CD4-positive, alpha-beta memory T cell (primary cell): Measurements from ENCODE around the gene SEMA4B. TPM values are rescaled to one million over a fixed set of nuclear protein-coding genes. Genes with fewer than 3 reads are reported as not detected.
A peak's percentile ranks its signal among the peaks of the same experiment; 100 is the strongest.

ENCODE experiments used
- CTCF ChIA-PET: fragments of 350-600 bp; sonication (Branson Sonifier 250); formaldehyde crosslinking; loops from one replicate; lab custom pipeline; 2021; ENCODE audit warnings: inconsistent platforms; ENCODE audit not compliant: partially characterized antibody; lab: Charles Lee
- POLR2A ChIA-PET: fragments of 350-600 bp; sonication (Branson Sonifier 250); formaldehyde crosslinking; loops from one replicate; lab custom pipeline; 2021; ENCODE audit not compliant: partially characterized antibody; lab: Charles Lee
- DNase-seq, 5 donors: peaks; one replicate each; pipeline versions ENCODE4 v3.0.0 to v3.0.0-alpha.2; 2020 to 2022; ENCODE audit warnings: mixed read lengths in 1 of 5
- H3K27ac ChIP-seq: one replicate; pipeline ENCODE4 v1.7.0; 2013; ENCODE audit warnings: low read depth, low read length
- H3K27me3 ChIP-seq: 2 replicates; pipeline ENCODE4 v1.7.0; 2013; ENCODE audit warnings: mild to moderate bottlenecking, low read length, moderate library complexity; ENCODE audit not compliant: insufficient read depth
- H3K36me3 ChIP-seq: 2 replicates; pipeline ENCODE4 v1.7.0; 2013; ENCODE audit warnings: mild to moderate bottlenecking, low read length, moderate library complexity; ENCODE audit not compliant: insufficient read depth
- H3K4me1 ChIP-seq: 2 replicates; pipeline ENCODE4 v1.7.0; 2013; ENCODE audit warnings: mild to moderate bottlenecking, low read length, moderate library complexity; ENCODE audit not compliant: insufficient read depth
- H3K4me3 ChIP-seq, 2 donors: one replicate each; pipeline ENCODE4 v1.7.0; 2013; ENCODE audit warnings: low read length in 2 of 2, mild to moderate bottlenecking in 1 of 2
- H3K9me3 ChIP-seq, 2 donors: one replicate each; pipeline ENCODE4 v1.7.0; 2013; ENCODE audit warnings: low read length in 2 of 2, control low read depth in 1 of 2; ENCODE audit not compliant: control insufficient read depth in 1 of 2
- H3K27ac Mint-ChIP-seq, 7 donors: one replicate each; pipeline ENCODE4 v1.8.0; 2020 to 2021; ENCODE audit warnings: mixed read lengths in 7 of 7, mild to moderate bottlenecking in 6 of 7, inconsistent platforms in 3 of 7, moderate library complexity in 3 of 7
- H3K27me3 Mint-ChIP-seq, 2 donors: one replicate each; pipeline ENCODE4 v1.8.0; 2020 to 2021; ENCODE audit warnings: mixed read lengths in 2 of 2
- H3K36me3 Mint-ChIP-seq, 2 donors: one replicate each; pipeline ENCODE4 v1.8.0; 2020 to 2021; ENCODE audit warnings: mixed read lengths in 2 of 2, inconsistent platforms in 1 of 2, mild to moderate bottlenecking in 1 of 2
- H3K4me1 Mint-ChIP-seq, 4 donors: one replicate each; pipeline ENCODE4 v1.8.0; 2020 to 2021; ENCODE audit warnings: mixed read lengths in 4 of 4, mild to moderate bottlenecking in 1 of 4
- H3K4me3 Mint-ChIP-seq, 8 donors: one replicate each; pipeline ENCODE4 v1.8.0; 2020 to 2021; ENCODE audit warnings: mixed read lengths in 8 of 8, mild to moderate bottlenecking in 7 of 8, moderate library complexity in 6 of 8, inconsistent platforms in 3 of 8
- H3K9me3 Mint-ChIP-seq, 8 donors: one replicate each; pipeline ENCODE4 v1.8.0; 2020 to 2021; ENCODE audit warnings: mixed read lengths in 8 of 8, mild to moderate bottlenecking in 5 of 8, inconsistent platforms in 3 of 8, moderate library complexity in 1 of 8
- intact Hi-C: fragments of 100-400 bp; cut with micrococcal nuclease; formaldehyde crosslinking; loops from one replicate; pipeline ENCODE4 v1.15.1; 2023
- polyA plus RNA-seq, 2 donors: library from polyadenylated mRNA; unstranded; fragments of 300-500 nt; fragmentation: Illumina TruSeq; gene quantifications; one replicate each; pipeline ENCODE4 v1.2.3, GENCODE V29; 2021
- total RNA-seq, 2 experiments: library from RNA; stranded (reverse); gene quantifications; one replicate each; pipeline ENCODE4 v1.2.3, GENCODE V29; 2021

Gene SEMA4B
- total and polyA plus RNA-seq, 4 experiments from 2014 or later: 4.4 to 23.0 (median 14.7) TPM

GRCh38 chr15:90205886-90206285 is 4.8 kb downstream of the SEMA4B start:
- H3K9me3 Mint-ChIP-seq: no peaks in the 10 kb centered on the region
- ChIA-PET POLR2A (interaction anchor here (7.5 kb wide), 1 partner anchor 25 kb away, joined by 130 read pairs; the partner anchor contains the start of genes CIB1 and GDPGP1), CTCF (interaction anchor here (1.2 to 3.8 kb wide), 2 partner anchors 13 to 15 kb away, joined by 4 to 14 read pairs; no protein-coding TSS in a partner anchor)
- no peak for DNase-seq
- Histone ChIP-seq H3K4me3 (no peak overlapping the region), H3K9me3 (no peaks in the 10 kb centered on the region), H3K27ac (no peak overlapping the region), H3K27me3 (no peaks in the 10 kb centered on the region), H3K4me1 (peaks cover 32% of the 10 kb centered on the region), H3K36me3 (no peaks in the 10 kb centered on the region)
- intact Hi-C loops: no loop called here
- peaks cover 22 to 39% (median 31%) of the 10 kb centered on the region in 4 donors for H3K4me1 Mint-ChIP-seq
- H3K36me3 Mint-ChIP-seq: peaks cover 0 to 8% of the 10 kb centered on the region in 2 donors
- no peak overlapping the region for H3K27ac Mint-ChIP-seq
- H3K27me3 Mint-ChIP-seq: no peaks in the 10 kb centered on the region
- H3K4me3 Mint-ChIP-seq: peak overlapping the region in 2 of 8 donors; percentile 10 to 29

- H3K4me3 Mint-ChIP-seq: no peak overlapping the region
- no peaks in the 10 kb centered on the region for H3K27me3 ChIP-seq
- H3K9me3 Mint-ChIP-seq: no peaks in the 10 kb centered on the region
- ChIA-PET CTCF (interaction anchor here (1.2 to 3.8 kb wide), 2 partner anchors 12 to 26 kb away, joined by 3 to 14 read pairs; partner anchors contain the start of genes CIB1 and GDPGP1), POLR2A (interaction anchor here (2.2 kb wide), 1 partner anchor 24 kb away, joined by 5 read pairs; no protein-coding TSS in a partner anchor)
- H3K4me3 ChIP-seq: no peak overlapping the region
- H3K9me3 ChIP-seq: no peaks in the 10 kb centered on the region
- H3K4me1 Mint-ChIP-seq: peaks cover 23 to 45% (median 38%) of the 10 kb centered on the region in 4 donors
- H3K36me3 ChIP-seq: no peaks in the 10 kb centered on the region
- H3K27me3 Mint-ChIP-seq: no peaks in the 10 kb centered on the region
- H3K36me3 Mint-ChIP-seq: peaks cover 0 to 8% of the 10 kb centered on the region in 2 donors
- H3K27ac ChIP-seq: no peak overlapping the region
- no peak for DNase-seq
- intact Hi-C loops: no loop called here
- H3K4me1 ChIP-seq: peaks cover 32% of the 10 kb centered on the region
- no peak overlapping the region for H3K27ac Mint-ChIP-seq
These were observed 6.1 kb downstream of the SEMA4B start for GRCh38 chr15:90207252-90207651.

DNA sequence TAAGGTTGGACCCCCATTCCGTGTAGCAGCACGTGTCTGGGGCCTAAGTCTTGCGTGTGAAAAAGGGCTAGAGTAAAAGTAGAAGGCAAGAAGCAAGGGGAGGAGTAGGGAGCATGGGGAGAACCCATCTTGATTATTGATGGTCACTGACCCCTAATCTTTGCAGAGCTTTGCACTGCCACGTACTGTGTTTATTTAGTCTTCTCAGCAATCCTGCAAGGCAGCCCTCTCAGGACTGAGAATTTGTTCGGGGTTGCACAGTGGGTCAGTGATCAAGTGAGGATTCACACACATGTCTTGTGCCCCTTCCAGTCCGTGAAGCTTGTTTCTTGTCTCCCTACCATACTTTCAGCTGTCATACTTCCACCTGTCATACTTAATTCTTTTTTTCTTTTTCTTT is 7.2 kb downstream of the SEMA4B start:
- no peaks in the 10 kb centered on the region for H3K9me3 ChIP-seq
- Mint-ChIP-seq H3K36me3 (peaks cover 0 to 6% of the 10 kb centered on the region in 2 donors), H3K9me3 (no peaks in the 10 kb centered on the region), H3K4me1 (peaks cover 17 to 36% (median 30%) of the 10 kb centered on the region in 4 donors), H3K27me3 (no peaks in the 10 kb centered on the region), H3K4me3 (no peak overlapping the region), H3K27ac (no peak overlapping the region)
- DNase-seq: no peak
- no peak overlapping the region for H3K4me3 ChIP-seq
- CTCF ChIA-PET: interaction anchor here (0.6 to 3.8 kb wide), 3 partner anchors 10 to 78 kb away, joined by 3 to 14 read pairs (median 3); no protein-coding TSS in a partner anchor
- no peaks in the 10 kb centered on the region for H3K36me3 ChIP-seq
- intact Hi-C loops: no loop called here
- H3K27ac ChIP-seq: no peak overlapping the region
- H3K27me3 ChIP-seq: no peaks in the 10 kb centered on the region
- H3K4me1 ChIP-seq: peaks cover 22% of the 10 kb centered on the region
- POLR2A ChIA-PET: interaction anchor here (1.9 to 2.2 kb wide), 2 partner anchors 23 to 25 kb away, joined by 5 to 6 read pairs; partner anchors contain the start of gene CIB1

DNA sequence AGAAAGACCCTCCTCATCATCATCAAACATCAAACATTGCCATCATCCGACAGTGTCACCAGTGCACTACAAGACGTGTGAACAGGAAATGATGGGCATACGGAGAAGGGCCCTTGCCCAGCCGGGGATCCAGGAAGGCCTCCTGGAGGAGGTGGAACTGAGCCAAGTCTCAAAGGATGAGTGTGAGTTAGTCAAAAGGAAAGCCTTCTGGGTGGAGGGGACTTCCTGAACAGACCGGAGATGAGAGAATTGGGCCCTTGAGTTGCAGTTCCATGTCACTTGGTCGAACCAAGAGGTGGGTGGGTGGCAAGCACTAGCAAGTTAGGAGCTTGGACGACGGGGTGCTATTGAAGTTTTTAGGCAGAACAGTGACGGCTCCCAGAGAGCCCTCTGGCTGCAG is 8.5 kb downstream of the SEMA4B start:
- peaks cover 0 to 6% of the 10 kb centered on the region in 2 donors for H3K36me3 Mint-ChIP-seq
- Histone ChIP-seq H3K36me3 (no peaks in the 10 kb centered on the region), H3K4me3 (no peak overlapping the region), H3K27me3 (no peaks in the 10 kb centered on the region), H3K27ac (no peak overlapping the region), H3K9me3 (no peaks in the 10 kb centered on the region), H3K4me1 (peaks cover 22% of the 10 kb centered on the region)
- peak overlapping the region in 3 of 8 donors; percentile 15 to 60 (median 43) for H3K4me3 Mint-ChIP-seq
- H3K9me3 Mint-ChIP-seq: no peaks in the 10 kb centered on the region
- POLR2A ChIA-PET: interaction anchor here (1.7 to 2.2 kb wide), 3 partner anchors 9 to 24 kb away, joined by 4 to 6 read pairs (median 5); partner anchors contain the start of genes CIB1 and SEMA4B
- intact Hi-C loops: no loop called here
- H3K27me3 Mint-ChIP-seq: no peaks in the 10 kb centered on the region
- DNase-seq: no peak
- H3K4me1 Mint-ChIP-seq: peaks cover 17 to 40% (median 32%) of the 10 kb centered on the region in 4 donors
- H3K27ac Mint-ChIP-seq: peak overlapping the region in 6 of 7 donors; percentile 38 to 84 (median 48)
- CTCF ChIA-PET: interaction anchor here (1.2 kb wide), 1 partner anchor 20 kb away, joined by 3 read pairs; no protein-coding TSS in a partner anchor

DNA sequence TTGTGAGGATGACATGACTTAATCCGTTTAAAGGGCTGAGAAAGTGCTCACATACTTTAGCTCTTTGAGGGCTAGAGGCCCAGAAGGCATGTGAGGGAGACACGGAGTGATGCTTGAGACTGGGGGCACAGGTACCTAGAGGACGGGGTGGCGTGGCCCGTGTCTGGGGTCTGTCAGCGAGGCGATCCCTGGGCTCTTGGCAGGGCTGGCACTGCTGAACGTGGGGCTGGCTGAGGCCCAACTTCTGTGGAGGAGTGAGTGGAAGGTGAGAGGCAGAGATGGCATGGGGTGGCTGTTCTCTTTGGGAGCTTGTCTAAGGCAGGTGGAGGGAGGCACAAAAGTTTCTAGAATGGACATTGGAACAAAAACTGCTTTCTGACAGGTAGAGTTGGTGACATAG is 9.5 kb downstream of the SEMA4B start:
- H3K27ac ChIP-seq: no peak overlapping the region

DNA sequence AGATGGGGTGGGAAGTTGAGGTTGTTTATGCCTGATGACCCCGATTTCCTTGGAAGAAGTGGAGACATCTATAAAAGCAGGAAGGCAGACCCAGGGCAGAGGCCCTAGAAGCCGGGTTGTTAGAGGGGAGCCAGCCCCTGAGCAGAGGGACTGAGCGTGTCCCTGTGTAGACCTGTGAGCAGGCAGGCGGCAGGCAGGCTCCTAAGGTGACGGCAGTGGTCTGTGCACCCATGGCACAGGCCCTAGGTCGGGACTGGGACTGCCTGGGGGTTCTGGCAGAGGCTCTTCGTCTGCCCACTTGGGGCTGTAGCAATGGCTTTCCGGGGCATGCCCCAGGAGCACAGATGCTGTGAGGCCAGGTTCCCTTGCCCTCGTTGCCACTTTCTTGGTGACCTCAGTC is 9.9 kb downstream of the SEMA4B start:
- peaks cover 22% of the 10 kb centered on the region for H3K4me1 ChIP-seq
- POLR2A ChIA-PET: interaction anchor here (1.7 kb wide), 1 partner anchor 10 kb away, joined by 4 read pairs; the partner anchor contains the start of gene SEMA4B

More for the DNA sequence above, 9.5 kb downstream of the SEMA4B start:
- no peaks in the 10 kb centered on the region for H3K9me3 Mint-ChIP-seq
- DNase-seq: no peak
- H3K27ac Mint-ChIP-seq: peak overlapping the region in 5 of 7 donors; percentile 37 to 90 (median 70)
- H3K4me3 Mint-ChIP-seq: peak overlapping the region in 2 of 8 donors; percentile 15 to 44
- no peak overlapping the region for H3K4me3 ChIP-seq
- no peaks in the 10 kb centered on the region for H3K9me3 ChIP-seq
- H3K27me3 ChIP-seq: no peaks in the 10 kb centered on the region
- H3K36me3 Mint-ChIP-seq: peaks cover 0 to 6% of the 10 kb centered on the region in 2 donors
- POLR2A ChIA-PET: interaction anchor here (1.7 kb wide), 1 partner anchor 10 kb away, joined by 4 read pairs; the partner anchor contains the start of gene SEMA4B
- H3K4me1 Mint-ChIP-seq: peaks cover 19 to 41% (median 33%) of the 10 kb centered on the region in 4 donors
- no peaks in the 10 kb centered on the region for H3K27me3 Mint-ChIP-seq
- CTCF ChIA-PET: no interaction called here
- H3K4me1 ChIP-seq: peaks cover 22% of the 10 kb centered on the region
- intact Hi-C loops: no loop called here
- H3K36me3 ChIP-seq: no peaks in the 10 kb centered on the region

GRCh38 chr15:90211440-90212143 is 10.5 kb downstream of the SEMA4B start:
- intact Hi-C loops: no loop called here
- Mint-ChIP-seq H3K36me3 (peaks cover 0 to 6% of the 10 kb centered on the region in 2 donors), H3K9me3 (no peaks in the 10 kb centered on the region), H3K27ac (peak overlapping the region in 1 of 7 donors; percentile 31), H3K27me3 (no peaks in the 10 kb centered on the region), H3K4me3 (no peak overlapping the region), H3K4me1 (peaks cover 21 to 36% (median 33%) of the 10 kb centered on the region in 4 donors)
- DNase-seq: no peak
- Histone ChIP-seq H3K4me3 (no peak overlapping the region), H3K4me1 (peaks cover 22% of the 10 kb centered on the region), H3K27ac (no peak overlapping the region), H3K27me3 (no peaks in the 10 kb centered on the region), H3K36me3 (no peaks in the 10 kb centered on the region), H3K9me3 (no peaks in the 10 kb centered on the region)
- POLR2A ChIA-PET: interaction anchor here (1.3 kb wide), 1 partner anchor 11 kb away, joined by 6 read pairs; the partner anchor contains the start of gene SEMA4B
- CTCF ChIA-PET: no interaction called here

More for the DNA sequence above, 9.9 kb downstream of the SEMA4B start:
- Histone ChIP-seq H3K27me3 (no peaks in the 10 kb centered on the region), H3K9me3 (no peaks in the 10 kb centered on the region), H3K4me3 (no peak overlapping the region), H3K36me3 (no peaks in the 10 kb centered on the region), H3K27ac (no peak overlapping the region)
- Mint-ChIP-seq H3K27me3 (no peaks in the 10 kb centered on the region), H3K9me3 (no peaks in the 10 kb centered on the region), H3K36me3 (peaks cover 0 to 6% of the 10 kb centered on the region in 2 donors), H3K4me1 (peaks cover 19 to 37% (median 33%) of the 10 kb centered on the region in 4 donors), H3K4me3 (peak overlapping the region in 2 of 8 donors; percentile 15 to 44), H3K27ac (peak overlapping the region in 2 of 7 donors; percentile 37 to 84)
- intact Hi-C loops: no loop called here
- DNase-seq: no peak
- CTCF ChIA-PET: no interaction called here
